GM12878 (cell line): ENCODE measurements around the gene ESPL1. TPM values are rescaled to one million over a fixed set of nuclear protein-coding genes. Genes with fewer than 3 reads are reported as not detected.

Experiments
- ATAC-seq: fragments of 200-7000 bp; cut with Tn5 transposase; 3 replicates; pipeline ENCODE4 v1.9.1; 2020; ENCODE audit warnings: mild to moderate bottlenecking, moderate library complexity
- BruUV-seq: library from RNA; stranded (reverse); fragments of 400-500 nt; replicated peaks from 2 replicates; lab custom pipeline; 2021; lab: Mats Ljungman, UMichigan
- CTCF ChIA-PET: fragments of 300-600 bp; sonication (Branson Sonifier 250); formaldehyde crosslinking; extraction: SDS; loops from one replicate; lab custom pipeline; 2021; ENCODE audit warnings: inconsistent platforms; lab: Yijun Ruan, JAX
- POLR2A ChIA-PET: fragments of 350-600 bp; formaldehyde crosslinking; extraction: SDS; loops from one replicate; lab custom pipeline; 2021; ENCODE audit warnings: inconsistent platforms; lab: Charles Lee
- RAD21 ChIA-PET: fragments of 300-600 bp; sonication (Branson Sonifier 250); formaldehyde crosslinking; loops from one replicate; lab custom pipeline; 2023; ENCODE audit warnings: antibody characterized with exemption; ENCODE audit not compliant: unreplicated experiment; lab: Charles Lee
- SMC1A ChIA-PET: fragments of 300-600 bp; sonication (Branson Sonifier 250); formaldehyde crosslinking; loops from one replicate; lab custom pipeline; 2023; ENCODE audit not compliant: unreplicated experiment, uncharacterized antibody; lab: Charles Lee
- DNase-seq: peaks from one replicate; pipeline ENCODE4 v3.0.0-alpha.2; 2011; ENCODE audit warnings: low read depth, low spot score
- FAIRE-seq: peaks from 3 replicates; lab custom pipeline; 2011; peaks lifted over from hg19 to GRCh38; lab: Jason Lieb, UNC
- H2AFZ ChIP-seq: 2 replicates; pipeline ENCODE4 v1.6.0; 2011; ENCODE audit warnings: low read depth, low read length, control low read depth; ENCODE audit not compliant: control insufficient read depth
- H3K27ac ChIP-seq: 2 replicates; pipeline ENCODE4 v1.5.1; 2011; ENCODE audit warnings: control low read depth; ENCODE audit not compliant: control insufficient read depth, insufficient read depth
- H3K27me3 ChIP-seq, 2 experiments: replicated peaks in 1 of 2; 2 replicates each; pipeline versions ENCODE4 v1.6.0 to v1.6.1; 2011; ENCODE audit warnings: low read length in 1 of 2; ENCODE audit not compliant: control insufficient read depth in 2 of 2, insufficient read depth in 2 of 2
- H3K36me3 ChIP-seq, 2 experiments: 2 replicates each; pipeline ENCODE4 v1.5.1; 2011; ENCODE audit warnings: low read length in 1 of 2; ENCODE audit not compliant: control insufficient read depth in 2 of 2, insufficient read depth in 2 of 2
- H3K4me1 ChIP-seq: 2 replicates; pipeline ENCODE4 v1.6.1; 2011; ENCODE audit warnings: mild to moderate bottlenecking, low read length, moderate library complexity, mixed read lengths; ENCODE audit not compliant: control insufficient read depth, insufficient read depth
- H3K4me2 ChIP-seq: 2 replicates; pipeline ENCODE4 v1.6.0; 2011; ENCODE audit warnings: control low read depth; ENCODE audit not compliant: control insufficient read depth, insufficient read depth
- H3K4me3 ChIP-seq: fragments of 200-600 bp; sonication (generic); 2 replicates; pipeline ENCODE4 v1.5.1; 2016
- H3K79me2 ChIP-seq: 2 replicates; pipeline ENCODE4 v1.6.0; 2011; ENCODE audit warnings: low read length; ENCODE audit not compliant: control insufficient read depth, insufficient read depth
- H3K9ac ChIP-seq: 2 replicates; pipeline ENCODE4 v1.8.0; 2011; ENCODE audit warnings: low read length, control low read depth, mixed read lengths; ENCODE audit not compliant: control insufficient read depth, insufficient read depth
- H3K9me3 ChIP-seq: replicated peaks from 3 replicates; pipeline ENCODE4 v1.5.1; 2011; ENCODE audit warnings: mild to moderate bottlenecking, low read length; ENCODE audit not compliant: control insufficient read depth, insufficient read depth
- H4K20me1 ChIP-seq: 2 replicates; pipeline ENCODE4 v1.6.0; 2011; ENCODE audit not compliant: control insufficient read depth, insufficient read depth
- CHD2 ChIP-seq: IDR thresholded peaks from 2 replicates; pipeline ENCODE4 v1.6.1; 2011; ENCODE audit warnings: low read depth, low read length, improper control_type of control experiment, borderline replicate concordance
- E2F8 ChIP-seq: fragments of 450-650 bp; IDR thresholded peaks from 2 replicates; pipeline ENCODE4 v1.6.1; 2018; ENCODE audit warnings: mild to moderate bottlenecking, low read depth, moderate library complexity; ENCODE audit not compliant: partially characterized antibody
- EZH2 ChIP-seq: IDR thresholded peaks from 2 replicates; pipeline ENCODE4 v1.6.1; 2012; ENCODE audit warnings: low read depth, mild to moderate bottlenecking, control low read depth, inconsistent platforms, low read length, borderline replicate concordance; ENCODE audit not compliant: control insufficient read depth
- FOXM1 ChIP-seq: IDR thresholded peaks from 2 replicates; pipeline ENCODE4 v1.6.1; 2012; ENCODE audit warnings: low read depth, mild to moderate bottlenecking, inconsistent platforms, low read length, moderate library complexity
- GABPA ChIP-seq: IDR thresholded peaks from 2 replicates; pipeline ENCODE4 v1.6.1; 2014; ENCODE audit warnings: antibody characterized with exemption, low read depth, mild to moderate bottlenecking, inconsistent platforms
- IRF4 ChIP-seq: IDR thresholded peaks from 2 replicates; pipeline ENCODE4 v1.6.1; 2011; ENCODE audit warnings: low read depth, low read length
- MTA2 ChIP-seq: fragments of 450-650 bp; IDR thresholded peaks from 2 replicates; pipeline ENCODE4 v1.6.1; 2016; ENCODE audit warnings: low read depth, mild to moderate bottlenecking, moderate library complexity
- PAX8 ChIP-seq: fragments of 450-650 bp; IDR thresholded peaks from 2 replicates; pipeline ENCODE4 v1.6.1; 2017; ENCODE audit warnings: mild to moderate bottlenecking, moderate library complexity
- POLR2AphosphoS2 ChIP-seq: IDR thresholded peaks from 2 replicates; pipeline ENCODE4 v1.6.1; 2011; ENCODE audit warnings: low read depth, mild to moderate bottlenecking, low read length, improper control_type of control experiment, moderate library complexity
- RB1 ChIP-seq: fragments of 450-650 bp; formaldehyde crosslinking; IDR thresholded peaks from 2 replicates; pipeline ENCODE4 v1.6.1; 2017; ENCODE audit warnings: mild to moderate bottlenecking, borderline replicate concordance
- RCOR1 ChIP-seq: conservative IDR thresholded peaks from 2 replicates; pipeline ENCODE4 v1.6.1; 2012; ENCODE audit warnings: low read depth, low read length, improper control_type of control experiment
- SP1 ChIP-seq: IDR thresholded peaks from one replicate; pipeline ENCODE4 v1.6.1; 2011; ENCODE audit warnings: low read depth, low read length
- TBL1XR1 ChIP-seq: IDR thresholded peaks from 2 replicates; pipeline ENCODE4 v1.6.1; 2012; ENCODE audit warnings: low read depth, low read length, improper control_type of control experiment
- TCF12 ChIP-seq: IDR thresholded peaks from 2 replicates; pipeline ENCODE4 v1.6.1; 2011; ENCODE audit warnings: low read depth, mild to moderate bottlenecking, low read length
- TCF7 ChIP-seq: IDR thresholded peaks from 2 replicates; pipeline ENCODE4 v1.6.1; 2014; ENCODE audit warnings: antibody characterized with exemption, borderline replicate concordance
- ZBTB40 ChIP-seq: fragments of 450-650 bp; IDR thresholded peaks from 2 replicates; pipeline ENCODE4 v1.6.1; 2016; ENCODE audit warnings: mild to moderate bottlenecking, moderate library complexity, borderline replicate concordance
- ZNF274 ChIP-seq: IDR thresholded peaks from one replicate; pipeline ENCODE4 v1.8.0; 2011; ENCODE audit not compliant: insufficient read length, insufficient read depth
- WGBS: methylation state at CpG from one replicate; pipeline ENCODE4 v1.1.6; 2016; ENCODE audit warnings: low lambda C conversion rate; ENCODE audit not compliant: insufficient replicate concordance, insufficient coverage; ENCODE audit errors: missing lambda C conversion rate; 5-methylcytosine and 5-hydroxymethylcytosine counted together
- in situ Hi-C: fragments of 300-500 bp; cut with MboI; formaldehyde crosslinking; loops from 9 replicates; pipeline ENCODE4 v1.14.3; 2018; ENCODE audit warnings: mixed read lengths
- intact Hi-C: fragments of 100-400 bp; cut with micrococcal nuclease; formaldehyde crosslinking; loops from one replicate; pipeline ENCODE4 v1.14.2; 2022; ENCODE audit not compliant: unreplicated experiment
- polyA plus RNA-seq, 11 experiments: library from polyadenylated mRNA; depleted of rRNA in 4 of 11; unstranded in 6 of 11; stranded (reverse) in 5 of 11; fragments of >200 nt; fragmentation: Nextera tagmentation in 4 of 11; fragmentation: Illumina TruSeq in 1 of 11; extraction: Ambion mirVana in 4 of 11; extraction: Trizol in 1 of 11; gene quantifications; 1 replicate in 1 of 11; 2 replicates in 10 of 11; pipeline versions ENCODE4 v1.2.1 to v1.2.3, GENCODE V29; 2011 to 2016; ENCODE audit warnings: inconsistent platforms in 2 of 11, missing spikeins in 2 of 11, low read depth in 1 of 11
- total RNA-seq, 4 experiments: library from RNA; depleted of rRNA in 3 of 4; stranded (reverse); fragments of >200 nt in 3 of 4; fragmentation: Illumina TruSeq in 1 of 4; extraction: Trizol in 1 of 4; gene quantifications; 2 replicates each; pipeline versions ENCODE4 v1.2.1 to v1.2.3, GENCODE V29; 2013 to 2021
- TF ChIP-seq, protein P1 (sequence below): IDR thresholded peaks from 2 replicates; pipeline ENCODE4 v1.6.1; 2012; ENCODE audit warnings: low read depth, low read length, improper control_type of control experiment

ESPL1 gene
- total and polyA plus RNA-seq, 10 of the 15 experiments (the other 5 are each of a cell fraction or from before 2014, with no cell fraction given): 2.1 to 61.9 (median 21.2) TPM

GRCh38 chr12:53265783-53266182 lies 2.3 kb upstream of the ESPL1 start:
- in situ Hi-C loops: no loop called here
- no peak for FAIRE-seq
- no peak overlapping the region for H2AFZ ChIP-seq
- H3K36me3 ChIP-seq: peaks cover 0 to 6% of the 10 kb centered on the region in 2 experiments; a peak in 1 of 4 replicates
- 56% methylated on average over 2 of the region's 2 CpGs for WGBS
- H3K4me1 ChIP-seq: peaks cover 14% of the 10 kb centered on the region
- DNase-seq: no peak
- BruUV-seq: no TSS peak
- TF ChIP-seq PAX8: no peak
- no peak for TF ChIP-seq RB1
- TF ChIP-seq CHD2: no peak
- no peak for TF ChIP-seq TBL1XR1
- TF ChIP-seq EZH2: no peak
- no peak for TF ChIP-seq IRF4
- TF ChIP-seq POLR2AphosphoS2: no peak
- no peak for TF ChIP-seq TCF7
- TF ChIP-seq MTA2: no peak
- TF ChIP-seq SP1: no peak
- TF ChIP-seq TCF12: no peak
- no peak for TF ChIP-seq RCOR1
- TF ChIP-seq FOXM1: no peak
- no peak for TF ChIP-seq ZBTB40
- TF ChIP-seq, protein P1, sequence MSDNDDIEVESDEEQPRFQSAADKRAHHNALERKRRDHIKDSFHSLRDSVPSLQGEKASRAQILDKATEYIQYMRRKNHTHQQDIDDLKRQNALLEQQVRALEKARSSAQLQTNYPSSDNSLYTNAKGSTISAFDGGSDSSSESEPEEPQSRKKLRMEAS: no peak
- TF ChIP-seq ZNF274: no peak
- no peak for TF ChIP-seq E2F8
- no peak for TF ChIP-seq GABPA
- TF ChIP-seq, all 136 proteins: peak for 0
- ATAC-seq: no peak
- Histone ChIP-seq H3K27me3 (no peaks in the 10 kb centered on the region), H3K27ac (no peak overlapping the region), H3K9me3 (no peaks in the 10 kb centered on the region), H3K4me2 (no peak overlapping the region), H3K79me2 (peaks cover 26% of the 10 kb centered on the region), H3K9ac (no peak overlapping the region), H4K20me1 (no peaks in the 10 kb centered on the region), H3K4me3 (no peak overlapping the region)
- ChIA-PET POLR2A (interaction anchor here (1.1 to 1.3 kb wide), 3 partner anchors 9 to 56 kb away, joined by 3 to 6 read pairs (median 3); no protein-coding TSS in a partner anchor), SMC1A (interaction anchor here (0.6 to 7.7 kb wide), 6 partner anchors 12 to 149 kb away, joined by 3 to 155 read pairs (median 10); partner anchors contain the start of gene ITGB7), RAD21 (interaction anchor here (8.8 kb wide), 1 partner anchor 50 kb away, joined by 146 read pairs; no protein-coding TSS in a partner anchor), CTCF (interaction anchor here (0.6 to 7.2 kb wide), 7 partner anchors 11 to 200 kb away, joined by 4 to 134 read pairs (median 68); partner anchors contain the start of gene AAAS)
- intact Hi-C loops: loop anchor here (5.0 kb wide), 1 partner anchor 43 kb away; no protein-coding TSS in a partner anchor
